ENCODE data around the gene AP1B1.
A peak's percentile ranks its signal among the peaks of the same experiment; 100 is the strongest.

- TF ChIP-seq, protein P1, sequence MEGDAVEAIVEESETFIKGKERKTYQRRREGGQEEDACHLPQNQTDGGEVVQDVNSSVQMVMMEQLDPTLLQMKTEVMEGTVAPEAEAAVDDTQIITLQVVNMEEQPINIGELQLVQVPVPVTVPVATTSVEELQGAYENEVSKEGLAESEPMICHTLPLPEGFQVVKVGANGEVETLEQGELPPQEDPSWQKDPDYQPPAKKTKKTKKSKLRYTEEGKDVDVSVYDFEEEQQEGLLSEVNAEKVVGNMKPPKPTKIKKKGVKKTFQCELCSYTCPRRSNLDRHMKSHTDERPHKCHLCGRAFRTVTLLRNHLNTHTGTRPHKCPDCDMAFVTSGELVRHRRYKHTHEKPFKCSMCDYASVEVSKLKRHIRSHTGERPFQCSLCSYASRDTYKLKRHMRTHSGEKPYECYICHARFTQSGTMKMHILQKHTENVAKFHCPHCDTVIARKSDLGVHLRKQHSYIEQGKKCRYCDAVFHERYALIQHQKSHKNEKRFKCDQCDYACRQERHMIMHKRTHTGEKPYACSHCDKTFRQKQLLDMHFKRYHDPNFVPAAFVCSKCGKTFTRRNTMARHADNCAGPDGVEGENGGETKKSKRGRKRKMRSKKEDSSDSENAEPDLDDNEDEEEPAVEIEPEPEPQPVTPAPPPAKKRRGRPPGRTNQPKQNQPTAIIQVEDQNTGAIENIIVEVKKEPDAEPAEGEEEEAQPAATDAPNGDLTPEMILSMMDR (conservative IDR thresholded peaks at IDR 0.05 in 1 of 2, IDR thresholded peaks at IDR 0.05 in 1 of 2; ENCODE audit: low read depth in 1 of 2, low read length in 2 of 2) = peak; percentile 42 to 48
- TF ChIP-seq EZH2 (IDR thresholded peaks at IDR 0.05; ENCODE audit: low read length, missing control alignments) = no peak
Observed at GRCh38 chr22:29313126-29313575, 75.2 kb downstream of the AP1B1 start.
